Stimulated activated effector memory CD8-positive, alpha-beta T cell treated with anti-CD3 and anti-CD28 coated beads, Interleukin-12 subunit alpha, Interleukin-12 subunit beta, amount 100 ng/mL, for 72 hours (primary cell): ENCODE results near the gene CCNT1.
"Not testable (repeated sequence)": the region's sequence is repeated elsewhere in the genome, so short reads cannot be mapped to it uniquely, and the experiment has no call there.

Experiments
- ATAC-seq: fragments of 150-1000 bp; cut with Tn5 transposase; 2 replicates; pipeline ENCODE4 v1.10.0; 2021
- DNase-seq, 2 donors: peaks; one replicate each; pipeline ENCODE4 v3.0.0; 2021 to 2022; ENCODE audit warnings: low spot score in 2 of 2
- H3K27ac Mint-ChIP-seq: one replicate; pipeline ENCODE4 v1.8.0; 2022; ENCODE audit warnings: mild to moderate bottlenecking, mixed read lengths
- H3K36me3 Mint-ChIP-seq: one replicate; pipeline ENCODE4 v1.8.0; 2022; ENCODE audit warnings: mild to moderate bottlenecking, mixed read lengths
- H3K4me1 Mint-ChIP-seq: one replicate; pipeline ENCODE4 v1.8.0; 2022; ENCODE audit warnings: mixed read lengths
- H3K4me3 Mint-ChIP-seq: one replicate; pipeline ENCODE4 v1.8.0; 2022; ENCODE audit warnings: mild to moderate bottlenecking, mixed read lengths
- H3K9me3 Mint-ChIP-seq: one replicate; pipeline ENCODE4 v1.8.0; 2022; ENCODE audit warnings: mixed read lengths

The CCNT1 gene

DNA sequence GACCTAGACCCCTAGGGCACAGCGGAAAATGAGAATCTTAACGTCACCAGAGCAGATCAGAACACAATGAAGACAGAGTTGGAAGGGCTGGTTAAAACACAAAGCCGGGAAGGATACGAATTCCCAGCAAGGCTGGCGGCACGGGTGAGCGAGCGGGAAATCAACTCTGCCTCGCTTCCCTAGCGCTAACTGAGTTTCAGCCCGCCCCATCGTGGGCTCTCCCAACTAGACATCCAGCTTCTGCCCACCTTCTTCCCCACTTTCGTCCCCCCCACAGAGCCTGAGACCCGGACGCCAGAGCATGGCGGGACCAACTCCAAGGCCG is 377 bp downstream of the CCNT1 start:
- no peak for ATAC-seq
- Mint-ChIP-seq H3K36me3 (peaks cover 63% of the 10 kb centered on the region), H3K9me3 (peaks cover 10% of the 10 kb centered on the region), H3K4me1 (peaks cover 24% of the 10 kb centered on the region), H3K4me3 (peak overlapping the region; percentile 92), H3K27ac (peak overlapping the region; percentile 97)
- no peak for DNase-seq

DNA sequence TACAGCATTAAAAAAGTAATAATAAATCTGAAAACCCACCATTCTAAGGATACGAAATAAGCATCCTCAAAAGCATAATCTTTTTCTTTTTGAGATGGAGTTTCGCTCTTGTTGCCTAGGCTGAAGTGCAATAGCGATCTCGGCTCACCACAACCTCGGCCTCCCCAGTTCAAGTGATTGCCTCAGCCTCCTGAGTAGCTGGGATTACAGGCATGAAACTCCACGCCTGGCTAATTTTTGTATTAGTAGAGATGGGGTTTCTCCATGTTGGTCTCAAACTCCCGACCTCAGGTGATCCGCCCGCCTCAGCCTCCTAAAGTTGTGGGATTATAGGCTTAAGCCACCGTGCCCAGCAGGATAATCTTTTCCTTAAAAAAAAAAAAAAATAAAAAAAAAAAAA is 4.3 kb downstream of the CCNT1 start:
- Mint-ChIP-seq H3K4me1 (peaks cover 39% of the 10 kb centered on the region), H3K9me3 (no peaks in the 10 kb centered on the region), H3K27ac (no peak overlapping the region), H3K4me3 (no peak overlapping the region), H3K36me3 (peaks cover 100% of the 10 kb centered on the region)
- ATAC-seq (no peak), DNase-seq (no peak)

DNA sequence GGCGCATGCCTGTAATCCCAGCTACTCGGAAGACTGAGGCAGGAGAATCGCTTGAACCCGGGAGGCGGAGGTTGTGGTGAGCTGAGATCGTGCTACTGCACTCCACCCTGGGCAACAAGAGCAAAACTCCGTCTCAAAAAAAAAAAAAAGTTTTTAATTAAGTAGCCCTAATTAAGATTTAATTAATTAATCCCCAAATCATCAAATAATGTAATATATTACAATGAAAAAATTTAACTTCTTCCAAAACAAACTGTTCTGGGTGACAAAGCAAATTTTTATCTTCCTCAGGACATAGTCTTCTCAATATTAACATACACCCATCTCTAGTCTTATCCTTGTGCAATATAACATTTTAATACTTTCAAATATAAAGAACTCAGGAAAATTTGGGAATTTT is 17.7 kb downstream of the CCNT1 start:
- DNase-seq, H3K9me3 Mint-ChIP-seq, H3K4me1 Mint-ChIP-seq, H3K4me3 Mint-ChIP-seq, ATAC-seq, H3K27ac Mint-ChIP-seq: not testable (repeated sequence)
- peaks cover 100% of the 10 kb centered on the region for H3K36me3 Mint-ChIP-seq

DNA sequence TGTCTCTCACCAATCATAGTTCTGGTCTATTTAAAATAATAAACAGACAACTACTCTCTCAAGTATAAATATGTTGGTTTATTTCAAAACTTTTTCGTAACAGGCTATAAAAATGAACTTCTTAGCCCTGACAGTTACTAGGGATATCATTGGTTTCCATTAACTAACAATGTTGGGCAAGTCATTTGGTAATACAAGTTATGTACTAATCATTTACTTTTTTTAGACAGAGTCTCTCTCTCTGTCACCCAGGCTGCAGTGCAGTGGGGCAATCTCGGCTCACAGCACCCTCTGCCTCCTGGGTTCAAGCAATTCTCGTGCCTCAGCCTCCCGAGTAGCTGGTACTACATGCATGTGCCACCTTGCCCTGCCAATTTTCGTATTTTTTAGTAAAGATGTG is 19.9 kb downstream of the CCNT1 start:
- no peak for DNase-seq
- no peak overlapping the region for H3K4me3 Mint-ChIP-seq
- no peaks in the 10 kb centered on the region for H3K4me1 Mint-ChIP-seq
- no peak for ATAC-seq
- H3K27ac Mint-ChIP-seq: peak overlapping the region; percentile 23
- H3K9me3 Mint-ChIP-seq: no peaks in the 10 kb centered on the region
- peaks cover 100% of the 10 kb centered on the region for H3K36me3 Mint-ChIP-seq

DNA sequence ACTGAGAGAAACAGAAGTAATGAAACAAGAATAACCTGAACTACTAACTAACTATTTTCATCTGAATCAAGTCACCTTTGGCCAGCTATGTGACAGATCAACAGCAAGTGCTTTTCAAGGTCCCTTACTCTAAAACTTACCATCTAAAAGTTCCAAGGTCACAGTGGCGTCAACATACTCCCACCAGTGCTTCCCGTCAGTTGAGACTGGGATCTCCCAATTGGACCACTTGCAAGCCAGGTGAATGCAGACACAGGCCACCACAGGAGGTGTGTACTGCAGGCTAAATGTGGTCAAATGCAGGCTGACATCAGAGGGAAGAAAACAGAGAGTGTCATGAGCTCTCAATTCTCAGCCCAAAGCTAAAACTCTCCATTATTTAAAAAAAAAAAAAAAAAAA is 20.6 kb downstream of the CCNT1 start:
- Mint-ChIP-seq H3K36me3 (peaks cover 100% of the 10 kb centered on the region), H3K27ac (no peak overlapping the region), H3K9me3 (no peaks in the 10 kb centered on the region), H3K4me1 (peaks cover 6% of the 10 kb centered on the region), H3K4me3 (no peak overlapping the region)
- DNase-seq (no peak), ATAC-seq (no peak)

DNA sequence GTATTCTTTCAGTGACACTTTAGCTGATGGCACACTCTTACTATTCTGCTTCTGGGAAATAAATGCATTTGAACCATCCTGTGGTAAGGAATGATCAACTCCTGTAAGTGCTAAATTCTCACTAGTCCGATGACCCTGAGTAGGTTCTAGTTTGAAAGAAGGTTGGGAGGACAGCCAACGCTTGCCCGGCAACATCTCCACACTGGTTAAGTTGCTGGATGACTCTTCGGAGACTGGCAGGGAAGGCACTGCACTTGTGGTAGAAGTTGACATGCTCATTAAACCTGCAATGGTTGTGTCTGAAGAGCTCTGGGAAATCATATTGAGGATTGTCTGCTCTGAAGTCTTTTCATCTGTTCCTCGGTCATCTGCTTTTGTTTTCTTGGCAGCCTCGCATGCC is 22.5 kb downstream of the CCNT1 start:
- peak overlapping the region; percentile 22 for H3K27ac Mint-ChIP-seq
- H3K4me1 Mint-ChIP-seq: peaks cover 6% of the 10 kb centered on the region
- DNase-seq (no peak), ATAC-seq (no peak)
- H3K36me3 Mint-ChIP-seq: peaks cover 97% of the 10 kb centered on the region
- no peak overlapping the region for H3K4me3 Mint-ChIP-seq
- H3K9me3 Mint-ChIP-seq: no peaks in the 10 kb centered on the region

DNA sequence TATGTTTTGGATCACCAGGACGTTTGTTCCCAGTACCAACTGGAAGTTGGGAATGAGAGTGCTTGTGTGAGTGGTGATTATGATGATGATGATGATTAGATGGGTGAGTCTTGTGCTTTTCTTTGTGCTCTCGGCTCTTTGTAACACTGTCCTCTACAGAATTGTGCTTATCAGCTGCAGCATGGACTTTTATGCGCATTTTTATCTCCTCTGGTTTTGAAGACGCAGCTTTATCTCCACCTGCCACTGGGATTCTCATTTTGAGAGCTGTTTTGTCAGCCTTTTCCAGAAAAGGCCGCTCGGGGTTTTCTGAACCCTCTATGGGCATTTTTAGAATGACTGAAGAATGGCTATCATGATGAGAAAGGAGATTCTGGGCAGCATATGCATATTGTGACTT is 22.9 kb downstream of the CCNT1 start:
- Mint-ChIP-seq H3K4me3 (no peak overlapping the region), H3K27ac (peak overlapping the region; percentile 22), H3K9me3 (no peaks in the 10 kb centered on the region), H3K36me3 (peaks cover 97% of the 10 kb centered on the region), H3K4me1 (peaks cover 6% of the 10 kb centered on the region)
- DNase-seq (no peak), ATAC-seq (no peak)

DNA sequence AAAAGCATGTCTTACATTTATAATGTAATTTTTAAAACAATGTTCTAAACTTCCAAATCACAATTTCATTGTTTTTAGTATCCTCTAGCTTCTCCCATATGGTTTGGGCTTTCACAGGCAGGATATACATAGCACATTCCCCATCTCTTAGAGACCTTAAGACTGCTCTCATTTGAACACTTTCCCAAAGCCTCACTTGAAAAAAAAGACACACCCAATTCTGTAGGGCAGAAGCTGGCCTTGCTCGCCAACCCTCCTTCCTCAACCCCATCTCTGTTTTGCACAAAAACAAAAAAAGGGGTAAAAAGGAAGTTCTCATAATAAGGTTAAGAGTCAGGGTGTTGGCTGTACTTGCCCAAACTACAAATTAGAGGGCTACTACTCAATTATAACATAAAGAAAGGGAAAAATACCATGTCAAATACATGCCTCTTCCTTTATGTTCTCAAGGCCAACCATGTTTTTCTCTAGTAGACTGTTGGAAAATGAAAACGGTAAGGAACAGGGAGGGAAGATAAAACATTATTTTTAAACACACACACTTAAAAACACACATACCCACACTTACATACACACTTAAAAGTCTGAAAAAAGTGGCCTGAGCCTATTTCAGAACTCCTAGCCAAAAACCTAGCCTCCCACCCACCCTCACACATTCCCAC is 24.6 kb downstream of the CCNT1 start:
- H3K27ac Mint-ChIP-seq: peak overlapping the region; percentile 20
- peaks cover 6% of the 10 kb centered on the region for H3K4me1 Mint-ChIP-seq
- no peaks in the 10 kb centered on the region for H3K9me3 Mint-ChIP-seq
- no peak overlapping the region for H3K4me3 Mint-ChIP-seq
- H3K36me3 Mint-ChIP-seq: peaks cover 97% of the 10 kb centered on the region
- no peak for DNase-seq
- ATAC-seq: no peak

DNA sequence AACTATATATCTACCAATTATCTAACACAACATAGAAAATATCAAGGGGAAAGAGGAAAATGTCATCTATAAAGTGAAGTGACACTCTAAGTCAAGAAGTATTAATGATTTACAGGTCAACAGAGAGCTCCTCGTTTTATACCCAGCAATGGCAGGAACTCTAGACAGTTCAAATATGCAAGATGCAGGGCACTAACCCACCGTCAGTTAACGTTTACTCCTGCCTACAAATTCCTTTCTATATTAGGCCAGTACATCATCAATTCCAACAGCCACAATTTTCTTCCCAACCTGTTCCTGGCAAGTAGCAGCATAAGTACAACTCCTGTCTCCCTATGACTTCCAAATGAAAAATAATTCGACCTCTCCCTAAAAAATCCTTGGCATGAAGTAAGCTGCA is 25.5 kb downstream of the CCNT1 start:
- Mint-ChIP-seq H3K4me1 (peaks cover 12% of the 10 kb centered on the region), H3K36me3 (peaks cover 91% of the 10 kb centered on the region), H3K4me3 (no peak overlapping the region), H3K27ac (no peak overlapping the region), H3K9me3 (no peaks in the 10 kb centered on the region)
- ATAC-seq: no peak
- no peak for DNase-seq

DNA sequence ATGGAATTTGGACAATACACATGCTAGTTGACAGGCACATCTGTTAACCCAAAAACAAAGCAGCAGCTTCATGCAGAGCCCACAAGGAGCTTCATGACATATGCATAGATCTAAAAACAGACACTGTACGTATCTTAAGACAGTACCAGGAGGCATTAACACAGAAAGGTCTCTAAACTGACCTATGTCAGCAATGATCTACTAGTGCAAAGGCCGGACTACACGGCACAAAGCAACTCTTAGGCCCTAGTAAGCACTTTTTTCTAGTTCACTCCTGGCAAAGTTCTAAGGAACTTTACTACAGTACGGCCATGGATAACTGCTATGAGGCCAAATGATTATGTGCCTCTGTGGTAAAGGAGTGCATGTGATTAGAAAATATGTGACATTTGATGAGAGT is 26.1 kb downstream of the CCNT1 start:
- no peaks in the 10 kb centered on the region for H3K9me3 Mint-ChIP-seq
- no peak for ATAC-seq
- DNase-seq: no peak
- H3K4me1 Mint-ChIP-seq: peaks cover 13% of the 10 kb centered on the region
- H3K27ac Mint-ChIP-seq: no peak overlapping the region
- H3K36me3 Mint-ChIP-seq: peaks cover 87% of the 10 kb centered on the region
- H3K4me3 Mint-ChIP-seq: no peak overlapping the region

DNA sequence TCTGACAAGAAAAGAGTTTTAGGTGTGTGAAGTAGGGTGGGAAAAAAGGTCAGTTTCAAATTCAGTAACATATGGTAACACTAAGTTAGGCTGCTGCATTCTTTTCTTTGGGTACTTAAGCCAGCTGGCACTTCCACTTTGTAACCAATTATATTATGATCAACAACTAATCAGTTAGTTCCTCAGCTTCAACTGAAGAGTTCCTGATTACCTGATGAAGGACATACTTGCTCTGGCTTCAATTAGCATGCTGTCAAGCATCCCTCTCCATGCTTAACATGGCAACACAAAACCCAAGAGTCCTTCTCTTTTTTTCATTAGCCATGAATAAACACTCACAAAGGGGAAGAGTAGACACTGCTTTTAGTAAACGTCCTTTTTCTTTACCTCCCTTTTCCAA is 27.7 kb downstream of the CCNT1 start:
- ATAC-seq (no peak), DNase-seq (no peak)
- Mint-ChIP-seq H3K9me3 (no peaks in the 10 kb centered on the region), H3K4me1 (peaks cover 13% of the 10 kb centered on the region), H3K4me3 (no peak overlapping the region), H3K36me3 (peaks cover 71% of the 10 kb centered on the region), H3K27ac (peak overlapping the region; percentile 20)

DNA sequence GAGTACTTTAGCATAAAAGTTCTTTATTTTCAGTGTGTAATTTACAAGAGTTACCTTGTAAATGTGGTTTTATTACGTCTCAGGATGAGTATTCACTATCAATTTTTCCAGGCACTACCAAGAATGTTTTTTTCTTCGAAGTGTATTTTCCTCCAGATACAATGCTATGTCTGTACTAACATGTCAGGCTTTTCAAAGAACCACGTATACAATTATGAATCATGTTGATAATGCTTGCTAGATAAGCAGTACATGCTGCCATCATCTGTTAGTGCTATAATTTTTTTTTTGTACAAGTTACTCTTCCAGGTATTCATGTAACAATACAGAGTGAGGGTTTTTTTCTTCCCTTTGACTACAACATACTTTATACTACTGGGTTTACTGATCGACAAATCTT is 28.9 kb downstream of the CCNT1 start:
- peak; percentile 75 for ATAC-seq
- Mint-ChIP-seq H3K36me3 (peaks cover 59% of the 10 kb centered on the region), H3K27ac (peak overlapping the region; percentile 10), H3K9me3 (no peaks in the 10 kb centered on the region), H3K4me1 (peaks cover 13% of the 10 kb centered on the region), H3K4me3 (no peak overlapping the region)
- DNase-seq: no peak

DNA sequence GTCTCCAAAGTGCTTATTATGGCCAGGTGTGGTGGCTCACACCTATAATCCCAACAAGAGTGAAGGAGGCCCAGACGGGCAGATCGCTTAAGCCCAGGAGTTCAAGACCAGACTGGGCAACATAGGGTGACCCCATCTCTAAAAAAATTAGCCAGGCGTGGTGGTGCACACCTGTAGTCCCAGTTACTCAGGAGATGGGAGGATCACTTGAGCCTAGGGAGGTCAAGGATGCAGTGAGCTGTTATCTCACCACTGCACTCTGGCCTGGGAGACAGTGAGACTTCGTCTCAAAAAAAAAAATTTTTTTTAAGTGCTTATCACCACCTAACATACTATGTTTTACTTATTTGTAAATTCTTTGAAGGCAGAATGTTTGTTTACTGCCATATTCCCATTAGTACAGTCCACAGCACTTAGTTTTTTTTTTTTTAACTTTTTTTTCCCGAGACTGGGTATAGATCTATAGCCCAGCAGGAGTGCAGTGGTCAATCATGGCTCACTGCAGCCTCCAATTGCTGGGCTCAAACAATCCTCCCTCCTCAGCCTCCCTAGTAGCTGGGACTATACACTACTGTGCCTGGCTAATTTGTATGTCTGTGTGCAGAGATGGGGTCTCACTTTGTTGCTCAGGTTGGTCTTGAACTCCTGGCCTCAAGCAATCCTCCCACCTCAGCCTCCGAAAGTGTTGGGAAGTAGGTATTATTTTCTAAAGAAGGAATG is 29.7 kb downstream of the CCNT1 start:
- H3K36me3 Mint-ChIP-seq: peaks cover 58% of the 10 kb centered on the region
- DNase-seq (no peak), ATAC-seq (no peak)
- peak overlapping the region; percentile 10 for H3K27ac Mint-ChIP-seq
- H3K4me1 Mint-ChIP-seq: peaks cover 13% of the 10 kb centered on the region
- H3K9me3 Mint-ChIP-seq: no peaks in the 10 kb centered on the region
- no peak overlapping the region for H3K4me3 Mint-ChIP-seq

DNA sequence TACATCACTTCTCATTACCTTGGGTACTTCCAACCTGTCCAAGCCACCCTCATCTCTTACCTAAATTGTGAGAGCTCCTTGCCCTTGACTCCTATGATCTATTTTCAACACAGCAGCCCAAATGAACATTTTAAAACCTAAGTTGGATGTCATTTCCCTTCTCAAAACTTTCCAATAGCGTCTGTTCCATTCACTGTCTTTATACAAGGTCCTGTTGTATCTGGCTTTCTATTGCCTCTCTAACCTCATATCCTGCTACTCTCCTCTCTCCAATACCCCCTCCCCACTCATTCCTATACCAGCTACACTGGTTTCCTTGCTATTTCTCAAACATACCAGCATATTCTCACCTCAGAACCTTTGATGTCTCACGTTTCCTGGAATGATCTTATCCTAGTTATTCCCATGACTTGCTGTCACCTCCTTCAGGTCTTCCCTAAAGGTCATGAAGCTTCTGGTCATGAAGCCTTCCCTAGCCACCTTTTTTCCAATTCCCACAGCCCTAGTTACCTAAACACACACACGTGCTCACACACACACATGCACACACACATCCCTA is 30.4 kb downstream of the CCNT1 start:
- H3K36me3 Mint-ChIP-seq: peaks cover 58% of the 10 kb centered on the region
- no peak for DNase-seq

DNA sequence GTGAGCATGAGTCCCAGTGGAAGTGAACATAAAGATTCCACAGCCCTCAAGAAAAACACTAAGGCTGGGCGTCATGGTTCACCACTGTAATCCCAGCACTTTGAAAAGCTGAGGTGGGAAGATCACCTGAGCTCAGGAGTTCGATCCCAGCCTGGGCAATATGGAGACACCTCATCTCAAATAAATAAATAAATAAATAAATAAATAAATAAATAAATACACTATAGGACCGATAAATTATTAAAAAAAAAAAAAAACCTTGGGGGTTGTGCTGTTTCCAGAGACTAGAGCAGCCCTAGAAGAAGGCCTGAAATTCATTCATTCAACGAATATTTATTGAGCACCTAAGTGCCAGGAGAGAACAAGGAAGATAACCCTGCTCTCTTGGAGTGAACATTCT is 33.0 kb downstream of the CCNT1 start:
- Mint-ChIP-seq H3K9me3 (no peaks in the 10 kb centered on the region), H3K4me3 (peak overlapping the region; percentile 87), H3K36me3 (peaks cover 60% of the 10 kb centered on the region), H3K27ac (no peak overlapping the region), H3K4me1 (peaks cover 19% of the 10 kb centered on the region)
- ATAC-seq: no peak
- no peak for DNase-seq

More for the DNA sequence above, 30.4 kb downstream of the CCNT1 start:
- no peak overlapping the region for H3K4me3 Mint-ChIP-seq
- ATAC-seq: no peak
- no peaks in the 10 kb centered on the region for H3K9me3 Mint-ChIP-seq
- H3K4me1 Mint-ChIP-seq: peaks cover 9% of the 10 kb centered on the region
- H3K27ac Mint-ChIP-seq: no peak overlapping the region

DNA sequence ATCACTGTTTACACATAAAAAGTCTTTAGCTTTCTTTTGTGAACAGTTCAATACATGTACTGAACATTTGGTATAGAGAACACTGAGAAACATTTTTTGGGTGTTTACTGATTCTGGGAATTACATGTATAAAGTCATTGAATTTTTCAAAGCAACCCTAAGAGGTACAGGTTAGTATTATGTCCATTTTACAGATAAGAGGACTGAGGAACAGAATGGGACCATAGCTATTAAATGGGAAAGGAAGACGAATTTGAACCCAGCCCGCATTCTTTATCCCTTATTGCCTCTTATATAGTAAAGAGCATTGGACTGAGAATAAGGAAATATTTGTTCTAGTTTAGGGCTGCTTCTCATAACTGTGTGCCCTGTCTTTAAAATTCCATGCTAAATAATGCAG is 33.6 kb downstream of the CCNT1 start:
- Mint-ChIP-seq H3K27ac (no peak overlapping the region), H3K4me1 (peaks cover 25% of the 10 kb centered on the region), H3K36me3 (peaks cover 60% of the 10 kb centered on the region), H3K9me3 (no peaks in the 10 kb centered on the region), H3K4me3 (peak overlapping the region; percentile 87)
- ATAC-seq (no peak), DNase-seq (no peak)
